ENCODE data around the gene COL1A1. TPM values are rescaled to one million over a fixed set of nuclear protein-coding genes. Genes with fewer than 3 reads are reported as not detected.

Gene COL1A1
- total RNA-seq, 1 donor from 2014 or later: 0.47 TPM

DNA sequence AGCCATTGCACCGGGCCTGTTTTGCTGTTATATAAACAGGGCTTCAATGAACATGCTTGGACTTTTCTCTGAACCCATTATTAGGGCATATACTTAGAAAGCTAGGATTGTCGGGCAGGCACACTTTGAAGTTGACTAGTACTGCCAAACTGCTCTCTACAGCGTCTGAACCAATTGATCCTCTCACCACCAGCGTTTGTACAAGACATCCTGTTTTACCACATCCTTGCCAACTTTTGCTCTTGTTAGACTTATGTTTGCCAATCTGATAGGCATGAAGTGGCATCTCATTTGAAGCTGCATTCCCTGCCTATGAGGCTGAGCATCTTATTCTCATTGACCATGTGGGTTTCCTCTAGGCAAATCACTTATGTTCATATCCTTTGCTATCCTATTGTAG, 43.5 kb downstream of the COL1A1 start:
- intact Hi-C loops (cut with micrococcal nuclease): no loop called here

- intact Hi-C loops (cut with micrococcal nuclease): no loop called here
Observed at GRCh38 chr17:50155115-50155819, 46.2 kb downstream of the COL1A1 start.

GRCh38 chr17:50154604-50155003, 46.8 kb downstream of the COL1A1 start:
- intact Hi-C loops (cut with micrococcal nuclease): loop anchor here (5.0 kb wide), 3 partner anchors 193 to 942 kb away; partner anchors contain the start of genes ABI3, GNGT2, SPOP and XYLT2

DNA sequence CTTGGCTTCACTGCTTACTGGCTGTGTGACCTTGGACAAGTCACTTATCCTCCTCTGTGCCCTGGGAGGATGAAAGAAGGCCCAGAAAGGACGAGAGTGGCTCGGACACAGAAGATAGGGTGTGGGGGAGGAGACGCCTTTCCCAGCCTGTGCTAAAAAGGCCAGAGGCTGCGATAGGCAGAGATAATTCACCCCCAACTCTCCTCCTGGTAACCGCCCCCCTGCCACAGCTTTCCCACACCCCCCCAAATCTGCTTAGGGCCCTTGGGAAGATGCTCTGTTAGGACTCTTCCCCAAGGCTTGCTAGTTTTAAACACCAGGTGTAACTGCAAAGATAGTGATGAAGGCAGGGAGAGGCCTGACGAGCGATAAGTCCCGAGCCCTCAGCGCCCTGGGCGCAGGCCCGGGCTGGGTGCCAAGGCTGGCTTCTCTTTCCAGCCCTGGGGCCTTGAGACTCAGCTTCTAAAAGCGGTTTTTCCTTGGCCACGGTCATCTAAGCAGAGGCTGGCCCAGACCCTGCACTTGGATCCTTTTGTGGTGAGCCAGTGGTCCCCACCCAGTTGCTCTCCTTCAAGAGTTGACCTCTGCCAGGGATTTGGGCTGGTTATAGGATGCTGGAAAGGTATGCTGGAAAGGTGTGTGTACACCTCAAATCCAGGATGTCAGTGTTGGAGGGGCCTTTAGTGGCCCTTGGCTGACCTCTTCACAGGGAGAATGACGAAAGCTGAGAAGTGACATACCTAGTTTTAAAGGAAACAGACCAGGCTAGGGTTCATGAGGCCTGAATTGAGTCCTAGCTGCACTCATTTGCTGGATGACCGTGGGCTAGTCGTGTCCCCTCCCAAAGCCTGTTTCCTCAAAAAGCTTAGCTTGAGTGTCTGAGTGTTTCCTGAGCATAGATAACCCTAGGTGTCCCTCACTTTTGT, 47.5 kb downstream of the COL1A1 start:
- intact Hi-C loops (cut with micrococcal nuclease): loop anchor here (5.0 kb wide), 3 partner anchors 193 to 942 kb away; partner anchors contain the start of genes ABI3, GNGT2, SPOP and XYLT2

GRCh38 chr17:50152736-50153135, 48.7 kb downstream of the COL1A1 start:
- intact Hi-C loops (cut with micrococcal nuclease): loop anchor here (5.0 kb wide), 3 partner anchors 195 to 940 kb away; partner anchors contain the start of genes ABI3, GNGT2, SPOP and XYLT2

GRCh38 chr17:50151937-50152547, 49.4 kb downstream of the COL1A1 start:
- intact Hi-C loops (cut with micrococcal nuclease): loop anchor here (1.0 to 5.0 kb wide), 7 partner anchors 9 to 940 kb away; partner anchors contain the start of genes ABI3, GNGT2, PDK2 and SPOP

DNA sequence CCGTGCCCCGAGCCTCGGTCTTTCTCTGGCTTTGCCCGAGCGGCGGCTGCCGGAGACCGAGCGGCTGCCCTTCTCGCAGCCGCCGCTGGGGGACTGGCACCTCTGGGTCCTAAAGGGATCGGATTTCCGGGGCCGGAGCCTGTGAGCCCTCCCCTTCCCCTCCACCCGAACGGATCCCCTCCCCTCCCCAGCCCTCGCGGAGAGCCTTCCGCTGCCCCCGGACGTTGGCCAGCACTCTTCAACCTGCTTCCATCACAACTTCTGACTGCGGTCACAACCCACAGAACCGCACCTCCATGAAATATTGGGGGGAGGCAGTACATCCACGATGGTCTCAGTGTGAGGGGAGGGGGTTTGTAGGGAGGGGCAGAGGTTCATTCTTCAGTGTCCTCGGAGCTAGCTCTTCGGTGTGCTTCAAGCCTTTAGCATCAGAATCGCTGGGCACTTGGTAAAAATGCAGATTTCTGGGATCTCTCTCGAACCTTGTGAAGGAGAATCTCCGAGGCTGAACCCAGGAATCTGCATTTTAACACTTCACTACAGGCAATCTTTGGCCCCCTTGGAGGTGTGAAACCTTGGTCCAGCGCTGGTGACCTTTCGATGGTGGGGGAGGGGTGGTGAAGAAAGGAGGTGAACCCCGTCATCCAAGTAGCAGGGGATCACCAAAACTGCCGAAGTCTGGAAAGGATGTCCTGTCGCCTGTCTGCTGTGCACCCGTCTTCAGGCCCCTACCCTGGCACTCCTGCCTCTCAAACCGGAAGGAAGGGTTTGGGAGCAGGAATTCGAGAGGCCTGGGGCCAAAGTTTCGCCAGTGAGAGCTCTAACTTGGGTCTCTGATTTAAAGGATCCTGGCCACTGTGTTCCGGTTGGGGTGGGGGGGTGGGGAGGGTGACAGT, 50.1 kb downstream of the COL1A1 start:
- intact Hi-C loops (cut with micrococcal nuclease): loop anchor here (1.0 to 5.0 kb wide), 7 partner anchors 10 to 939 kb away; partner anchors contain the start of genes ABI3, GNGT2, PDK2 and SPOP

DNA sequence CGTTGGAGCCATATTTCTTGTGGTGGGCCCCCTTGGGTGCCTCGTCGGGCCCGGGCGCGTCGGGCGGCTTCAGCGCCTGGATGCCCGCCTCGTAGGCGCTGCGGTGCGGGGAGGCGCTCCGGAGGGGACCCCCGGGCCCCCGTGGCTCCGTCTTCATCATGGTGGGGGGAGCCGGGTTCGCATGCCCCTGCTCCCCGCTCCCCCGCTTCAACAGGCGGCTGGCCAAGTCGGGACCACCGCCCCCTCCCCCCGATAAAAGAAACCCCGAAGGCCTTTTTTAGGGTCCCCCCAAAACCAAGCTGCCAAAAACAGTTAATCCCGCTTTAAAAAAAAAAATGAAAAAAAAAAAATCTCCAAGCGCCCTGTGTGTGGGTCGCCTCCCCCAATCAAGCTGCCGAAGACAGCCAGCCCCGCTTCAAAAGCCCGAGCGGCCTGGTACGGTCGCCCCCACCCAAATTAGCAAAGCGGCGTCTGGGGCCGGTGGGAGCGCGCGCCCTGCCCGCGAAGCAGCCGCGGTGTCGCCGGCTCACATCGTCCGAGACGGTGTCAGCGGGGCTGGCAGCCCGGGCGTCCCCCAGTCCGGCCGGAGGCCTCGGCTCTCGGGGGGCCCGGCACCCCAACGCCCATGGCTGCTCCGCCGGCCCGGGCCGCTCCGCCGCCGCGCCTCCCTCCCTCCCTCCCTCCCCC, 50.9 kb downstream of the COL1A1 start, which contains the start of gene PPP1R9B:
PPP1R9B (minus strand) TSS at position 324 of the 687 bp plus-strand sequence; CDS start at position 160, 164 bp downstream.
- intact Hi-C loops (cut with micrococcal nuclease): loop anchor here (1.0 to 5.0 kb wide), 7 partner anchors 10 to 938 kb away; partner anchors contain the start of genes ABI3, GNGT2, PDK2 and SPOP

- intact Hi-C loops (cut with micrococcal nuclease): loop anchor here (5.0 kb wide), 3 partner anchors 198 to 937 kb away; partner anchors contain the start of genes ABI3, GNGT2, SPOP and XYLT2
Observed at GRCh38 chr17:50149417-50150353, 51.7 kb downstream of the COL1A1 start.

DNA sequence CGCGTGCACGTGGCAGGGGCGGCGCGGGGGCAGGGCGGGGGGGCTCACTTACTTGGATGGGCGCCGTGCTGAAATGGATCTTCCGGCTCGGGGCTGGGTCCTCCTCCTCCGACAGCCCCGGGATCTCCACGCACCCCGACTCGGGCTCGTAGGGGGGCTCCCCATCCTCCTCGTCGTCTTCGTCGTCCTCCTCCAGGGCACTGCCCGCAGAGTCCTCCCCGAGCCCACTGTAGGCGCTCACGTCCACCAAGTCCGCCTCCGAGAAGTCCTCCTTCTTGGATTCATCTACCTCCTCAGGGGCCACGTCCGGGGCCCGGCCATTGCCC, 52.4 kb downstream of the COL1A1 start:
- intact Hi-C loops (cut with micrococcal nuclease): no loop called here

GRCh38 chr17:50148226-50149090, 53.0 kb downstream of the COL1A1 start:
- intact Hi-C loops (cut with micrococcal nuclease): no loop called here

DNA sequence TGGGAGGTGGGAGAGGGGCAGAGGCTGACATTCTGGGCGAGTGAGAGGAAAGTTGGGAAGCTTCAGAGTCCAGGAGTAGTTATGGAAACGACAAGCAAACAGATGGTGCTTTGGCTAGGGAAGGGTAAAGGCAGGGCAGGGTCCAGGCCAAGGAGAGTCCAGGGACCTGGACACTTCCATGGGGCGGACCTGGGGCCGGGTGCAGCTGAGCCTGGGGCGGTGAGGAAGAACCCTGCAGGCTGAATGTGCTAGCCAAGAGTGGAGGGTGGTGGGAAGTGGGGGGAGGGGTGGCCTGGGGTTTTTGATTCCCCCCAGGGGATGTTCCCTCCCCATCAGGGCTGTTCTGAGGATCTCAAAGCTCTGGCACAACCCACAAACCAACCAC, 53.6 kb downstream of the COL1A1 start:
- intact Hi-C loops (cut with micrococcal nuclease): no loop called here

- intact Hi-C loops (cut with micrococcal nuclease): no loop called here
Observed at GRCh38 chr17:50146927-50147665, 54.3 kb downstream of the COL1A1 start.

GRCh38 chr17:50146230-50146926, 55.1 kb downstream of the COL1A1 start:
- intact Hi-C loops (cut with micrococcal nuclease): no loop called here

- intact Hi-C loops (cut with micrococcal nuclease): no loop called here
Observed at GRCh38 chr17:50145532-50146229, 55.8 kb downstream of the COL1A1 start.
